Gastroesophageal sphincter (tissue), 2 donors: ENCODE measurements around the gene DCUN1D3.
A peak's percentile ranks its signal among the peaks of the same experiment; 100 is the strongest.

Source experiments
- POLR2A ChIP-seq, 2 donors: fragments of 450-650 bp; IDR thresholded peaks; one replicate each; pipeline ENCODE4 v1.6.1; 2017; ENCODE audit warnings: antibody characterized with exemption in 2 of 2, mild to moderate bottlenecking in 2 of 2, moderate library complexity in 1 of 2
- POLR2AphosphoS5 ChIP-seq: sonication (generic); formaldehyde crosslinking; IDR thresholded peaks from one replicate; pipeline ENCODE4 v1.6.1; 2017; ENCODE audit warnings: antibody characterized with exemption

- no peak for TF ChIP-seq POLR2A (IDR thresholded peaks at IDR 0.05)
- TF ChIP-seq POLR2AphosphoS5, result peak; percentile 14
Observed at GRCh38 chr16:20904507-20905081, 4.4 kb upstream of the DCUN1D3 start.
